NCI-H1417 treated with DMSO at 0.1 percent for 48 hours (cell line): Measurements from ENCODE around the gene TARS3.

Experiments used
- DNase-seq: peaks from one replicate; lab custom pipeline; 2025; lab: John Stamatoyannopoulos, UW

The TARS3 gene

DNA sequence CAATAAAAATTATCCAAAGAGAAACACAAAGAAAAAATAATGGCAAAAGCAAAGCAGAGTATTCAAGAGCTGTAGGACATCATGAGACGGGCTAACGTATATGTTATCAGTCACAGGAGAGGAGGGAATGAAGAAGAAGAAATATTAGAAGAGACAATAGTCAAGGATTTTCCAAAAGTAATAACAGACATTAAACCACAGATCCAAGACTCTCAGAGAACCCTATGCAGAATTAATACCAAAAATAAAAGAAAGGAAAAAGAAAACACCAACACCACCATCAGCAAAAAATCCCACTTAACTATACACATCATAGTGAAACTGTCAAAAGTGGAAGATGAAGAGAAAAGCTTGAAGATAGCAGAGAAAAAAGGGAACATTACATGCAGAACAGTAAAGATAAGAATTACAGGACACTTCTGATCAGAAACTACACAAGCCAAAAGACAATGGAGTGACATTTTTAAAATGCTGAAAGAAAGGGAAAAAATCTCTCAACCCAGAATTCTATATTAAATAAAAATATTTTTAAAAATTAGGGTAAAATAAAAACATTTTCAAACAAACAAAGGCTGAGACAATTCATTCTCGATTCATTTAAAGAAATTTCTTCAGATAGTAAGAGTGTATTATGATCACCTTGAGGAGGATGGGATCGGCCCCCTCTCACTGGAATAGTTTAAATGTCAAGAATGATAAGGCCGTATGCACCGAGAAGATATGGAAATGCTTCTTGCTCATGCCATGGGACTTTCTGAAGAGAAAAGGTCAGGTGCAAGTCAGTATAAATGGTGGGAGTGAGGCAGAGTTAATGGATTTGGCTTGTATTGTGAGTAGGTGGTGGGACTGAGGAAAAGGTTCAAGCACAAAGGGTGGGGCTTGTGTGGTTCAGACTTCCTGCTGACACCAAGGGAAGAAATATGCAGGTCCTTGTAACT, 100.6 kb downstream of the TARS3 start:
- DNase-seq, result no peak

DNA sequence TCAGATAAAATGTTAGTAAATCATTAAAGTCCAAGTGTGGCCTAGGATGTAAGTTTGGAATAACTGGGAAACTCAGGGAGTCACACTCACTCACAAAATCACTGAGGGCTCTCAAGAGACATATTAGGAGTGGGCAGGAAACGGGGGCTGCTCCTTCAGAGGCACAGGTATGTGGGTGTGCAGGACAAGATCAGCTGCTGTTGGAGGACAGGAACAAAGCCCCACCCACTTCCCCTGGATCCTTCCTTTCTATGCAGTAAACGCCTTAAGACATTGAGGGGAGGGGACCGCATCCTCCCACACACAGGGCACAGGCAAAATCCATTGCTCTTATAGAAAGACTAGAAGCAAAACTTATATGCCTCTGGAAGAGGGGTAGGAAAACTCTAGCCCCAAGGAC, 102.3 kb downstream of the TARS3 start:
- DNase-seq, result no peak

GRCh38 chr15:101620671-101621070, 103.6 kb downstream of the TARS3 start:
- no peak for DNase-seq

- DNase-seq, result no peak
These were observed 104.7 kb downstream of the TARS3 start for GRCh38 chr15:101619615-101619865.

- no peak for DNase-seq
These were observed 105.2 kb downstream of the TARS3 start for GRCh38 chr15:101618851-101619614.

DNA sequence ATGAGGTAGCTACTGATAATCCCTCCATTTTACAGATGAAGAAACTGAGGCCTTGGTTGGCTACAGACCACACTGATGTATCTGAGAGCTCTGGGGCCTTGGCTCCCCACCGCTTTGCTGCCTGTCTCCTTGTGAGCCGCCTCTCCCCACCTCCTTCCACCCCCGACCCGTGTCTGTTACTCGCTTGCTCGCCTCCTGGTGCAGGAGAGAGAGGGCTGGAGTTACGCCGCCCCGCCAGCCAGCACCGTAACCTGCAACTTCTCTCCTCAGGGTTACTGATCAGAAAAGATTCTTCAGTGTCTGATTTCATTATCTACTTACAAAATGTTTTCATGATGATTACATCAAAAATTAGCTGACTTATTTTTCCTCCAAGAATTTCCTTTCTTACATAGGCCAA, 106.2 kb downstream of the TARS3 start:
- no peak for DNase-seq

DNA sequence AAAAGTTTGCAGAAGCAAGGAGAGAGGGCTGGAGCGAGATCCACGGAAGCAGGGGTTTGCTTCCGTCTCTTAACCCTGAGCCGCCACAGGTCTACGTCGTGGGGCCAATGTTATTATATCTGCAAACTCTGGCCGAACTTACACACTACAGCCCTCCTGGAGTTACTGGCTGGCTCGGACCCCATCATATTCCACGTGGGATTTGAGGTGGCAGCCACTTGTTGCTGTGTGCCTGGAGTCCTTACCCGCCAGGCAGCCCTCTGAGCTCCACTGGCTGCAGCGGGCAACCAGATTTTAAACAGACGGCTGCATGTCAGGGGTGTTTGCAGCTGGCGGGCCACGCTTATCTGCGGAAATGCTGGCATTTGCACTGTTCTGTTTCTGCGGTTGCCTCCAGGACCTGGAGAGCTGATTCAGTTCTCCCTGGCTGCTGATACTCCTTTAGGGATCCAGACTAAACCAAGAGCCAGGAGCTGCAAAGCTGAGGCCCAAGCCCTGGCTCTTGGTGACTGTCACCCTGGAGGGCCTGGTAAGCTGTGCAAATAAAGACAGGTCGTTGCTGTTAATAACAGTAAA, 106.8 kb downstream of the TARS3 start:
- no peak for DNase-seq

DNA sequence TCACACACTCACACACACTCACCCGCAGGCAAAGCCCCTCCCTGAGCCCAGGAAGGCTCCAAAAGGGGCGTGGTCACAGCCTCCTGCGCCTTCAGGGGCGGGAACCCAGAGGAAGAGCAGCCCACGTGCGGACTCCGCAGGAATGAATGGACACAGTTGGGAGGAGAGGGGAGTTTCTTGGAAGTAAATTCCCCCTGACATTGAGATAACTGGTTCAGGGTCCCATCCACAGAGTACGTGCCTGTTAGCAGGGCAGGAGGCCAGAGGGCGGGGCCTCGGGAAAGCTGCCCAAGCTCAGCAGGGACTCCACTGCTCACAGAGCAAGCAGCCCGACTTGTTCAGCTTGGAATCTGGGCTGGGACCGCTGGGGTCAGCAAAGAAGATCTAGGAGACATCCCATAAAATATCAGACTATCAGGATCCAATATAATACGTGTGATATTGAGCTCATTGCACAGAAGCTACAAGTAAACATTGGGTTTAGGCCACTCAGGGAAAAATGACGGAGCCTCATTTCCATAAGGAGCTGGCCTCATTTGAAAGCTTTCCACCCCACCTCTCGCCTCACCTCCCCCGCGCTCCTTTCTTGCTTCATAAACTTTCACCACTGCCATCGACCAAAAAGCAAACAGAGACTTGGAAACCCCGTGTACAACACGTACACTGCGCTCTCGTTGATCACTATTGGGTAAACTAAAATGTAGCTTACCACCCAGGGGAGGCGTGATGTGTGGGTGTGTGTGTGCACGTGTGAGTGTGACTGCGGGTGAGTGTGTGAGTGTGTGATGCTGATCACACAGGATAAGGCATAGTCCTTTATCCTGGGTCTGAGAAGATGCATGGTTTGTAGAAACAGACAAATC, 108.1 kb downstream of the TARS3 start:
- no peak for DNase-seq

DNA sequence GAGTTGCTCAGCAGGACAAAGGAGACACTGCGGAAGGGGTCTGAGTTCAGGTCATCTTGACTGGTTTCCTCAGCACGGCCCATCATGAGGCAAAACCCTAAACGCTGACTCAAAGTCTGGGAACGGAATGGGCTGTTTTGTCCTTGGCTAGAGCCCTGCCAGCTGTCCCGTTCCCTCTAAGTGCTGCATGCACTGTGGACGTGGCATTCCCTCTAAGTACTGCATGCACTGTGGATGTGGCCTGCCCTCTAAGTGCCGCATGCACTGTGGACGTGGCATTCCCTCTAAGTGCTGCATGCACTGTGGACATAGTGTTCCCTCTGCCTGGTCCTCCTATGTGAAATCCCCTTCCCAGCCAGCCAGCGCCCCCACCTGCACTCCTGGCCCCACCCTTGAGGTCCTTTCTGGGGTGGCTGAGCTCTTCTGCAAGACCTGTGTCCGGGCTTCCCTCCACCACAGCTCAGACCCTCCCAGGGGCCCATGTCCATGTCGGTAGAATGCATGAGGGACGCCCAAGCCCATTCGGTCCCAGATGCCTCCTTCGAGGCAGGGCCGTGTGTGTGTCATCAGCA, 108.8 kb downstream of the TARS3 start:
- no peak for DNase-seq

GRCh38 chr15:101614761-101615160, 109.5 kb downstream of the TARS3 start:
- DNase-seq, result no peak

DNA sequence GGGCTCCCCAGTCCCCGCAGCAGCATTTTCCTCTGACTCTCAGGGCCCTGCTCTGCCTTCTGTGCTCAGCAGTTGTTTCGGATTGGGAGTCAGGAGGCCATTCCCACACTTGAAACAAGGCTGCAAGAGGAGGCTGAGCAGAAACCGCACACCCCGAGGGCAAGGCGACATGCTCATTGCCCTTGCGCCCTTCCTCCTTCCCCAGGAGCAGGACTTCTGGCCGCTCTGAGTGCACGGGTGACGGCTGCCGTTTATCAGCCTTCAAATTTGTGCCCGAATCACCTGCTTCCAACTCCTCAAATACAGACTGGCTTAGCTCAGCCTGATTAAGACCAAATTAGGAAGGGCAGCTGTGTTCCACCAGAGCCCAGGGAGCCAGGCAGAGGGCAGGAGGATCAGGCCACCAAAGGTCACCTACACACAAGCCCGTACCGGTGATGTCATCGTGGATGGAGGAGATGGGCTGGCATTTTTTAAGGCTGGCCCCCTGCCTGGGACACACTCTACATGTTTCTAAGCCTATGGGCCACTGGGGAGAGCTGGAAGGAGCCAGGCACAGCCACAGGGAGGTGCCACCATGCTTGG, 110.2 kb downstream of the TARS3 start:
- DNase-seq, result no peak

DNA sequence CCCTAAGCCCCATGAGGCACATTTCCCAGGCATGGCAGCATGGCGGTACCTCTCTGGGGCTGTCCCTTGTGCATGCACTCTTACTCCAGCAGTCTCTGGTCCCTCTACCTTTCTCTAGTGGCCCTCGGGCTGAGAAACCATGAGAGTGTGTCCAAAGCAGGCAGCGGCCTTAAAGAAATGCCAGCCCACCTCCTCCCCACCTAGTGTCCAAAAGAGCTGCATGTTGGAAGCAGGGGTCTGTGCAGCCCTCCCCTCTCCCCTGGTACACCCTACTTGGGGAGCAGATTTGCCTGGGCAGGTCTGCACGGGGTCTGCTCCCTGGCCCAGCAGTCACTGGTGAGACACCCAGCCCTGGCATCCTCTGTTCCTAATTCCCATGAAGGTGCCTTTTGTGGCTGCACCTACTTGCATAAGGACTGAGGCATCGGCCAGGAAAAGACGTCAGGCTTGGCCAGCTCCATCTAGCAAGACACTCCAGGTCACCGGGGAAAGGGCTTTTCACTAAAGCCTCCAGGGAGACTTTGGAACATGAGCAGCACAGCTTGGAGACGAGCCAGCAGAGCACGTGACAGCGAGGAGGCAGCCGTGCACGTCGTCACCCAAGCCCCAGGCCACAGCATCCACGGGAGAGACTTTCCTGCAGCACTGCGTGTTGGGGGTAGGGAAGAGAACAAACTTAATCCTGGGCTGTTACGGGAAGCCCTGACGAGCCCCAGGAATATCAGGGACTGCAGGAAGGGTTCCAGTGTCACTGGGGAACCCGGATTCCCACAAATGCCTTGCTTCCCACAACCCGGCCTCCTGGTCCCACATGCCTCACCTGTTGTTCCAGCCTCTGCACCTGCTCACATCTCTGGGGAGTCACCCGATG, 110.9 kb downstream of the TARS3 start:
- DNase-seq, result peak; percentile 26

DNA sequence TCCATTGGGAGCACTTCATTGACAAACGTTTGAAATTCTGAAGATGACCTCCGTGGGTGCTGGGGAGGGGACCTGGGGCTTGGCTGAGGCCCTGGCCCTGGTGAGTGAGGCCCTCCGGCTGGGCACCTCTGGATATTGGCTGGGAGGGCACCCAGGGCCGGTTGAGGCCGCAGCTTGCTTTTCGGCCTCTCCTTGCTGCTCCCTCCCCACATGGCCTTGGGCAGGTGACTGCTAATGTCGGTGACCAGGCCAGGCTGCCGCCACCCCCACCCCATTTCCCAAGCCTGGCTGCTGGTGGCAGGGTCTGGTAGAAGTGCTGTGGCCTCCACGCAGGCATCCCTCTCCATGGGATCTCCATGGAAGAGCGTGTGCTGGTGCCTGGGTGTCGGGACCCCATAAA, 111.6 kb downstream of the TARS3 start:
- DNase-seq, result no peak

GRCh38 chr15:101611580-101612299, 112.5 kb downstream of the TARS3 start:
- no peak for DNase-seq

- no peak for DNase-seq
These were observed 113.3 kb downstream of the TARS3 start for GRCh38 chr15:101611007-101611406.

DNA sequence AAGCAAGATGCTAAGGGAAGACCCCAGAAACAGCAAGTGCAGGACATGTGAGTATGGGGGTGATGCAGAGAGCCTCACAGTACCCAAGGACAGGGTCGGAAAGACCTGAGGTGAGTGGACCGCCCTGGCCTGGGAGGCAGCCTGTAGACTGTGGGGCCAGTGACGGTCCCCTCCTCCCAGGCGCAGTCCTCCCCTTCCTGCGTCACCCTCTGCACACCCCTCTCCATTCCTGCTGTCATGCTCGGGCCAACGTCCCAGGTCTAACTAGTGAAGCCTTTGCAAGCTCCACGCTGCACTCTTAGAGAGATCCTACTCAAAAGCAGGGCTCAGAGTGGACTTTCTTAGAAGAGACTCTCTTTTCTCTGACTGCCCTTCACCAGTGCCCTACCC, 113.7 kb downstream of the TARS3 start:
- DNase-seq, result no peak

- no peak for DNase-seq
These were observed 114.3 kb downstream of the TARS3 start for GRCh38 chr15:101609742-101610610.

- DNase-seq, result no peak
These were observed 116.1 kb downstream of the TARS3 start for GRCh38 chr15:101608201-101608600.

- DNase-seq, result no peak
These were observed 117.2 kb downstream of the TARS3 start for GRCh38 chr15:101607108-101607507.
